ENCODE data around the gene IL10RA. TPM values are rescaled to one million over a fixed set of nuclear protein-coding genes. Genes with fewer than 3 reads are reported as not detected.

The IL10RA gene
- total and polyA plus RNA-seq, 12 donors: 2.0 to 29.9 (median 3.8) TPM

DNA sequence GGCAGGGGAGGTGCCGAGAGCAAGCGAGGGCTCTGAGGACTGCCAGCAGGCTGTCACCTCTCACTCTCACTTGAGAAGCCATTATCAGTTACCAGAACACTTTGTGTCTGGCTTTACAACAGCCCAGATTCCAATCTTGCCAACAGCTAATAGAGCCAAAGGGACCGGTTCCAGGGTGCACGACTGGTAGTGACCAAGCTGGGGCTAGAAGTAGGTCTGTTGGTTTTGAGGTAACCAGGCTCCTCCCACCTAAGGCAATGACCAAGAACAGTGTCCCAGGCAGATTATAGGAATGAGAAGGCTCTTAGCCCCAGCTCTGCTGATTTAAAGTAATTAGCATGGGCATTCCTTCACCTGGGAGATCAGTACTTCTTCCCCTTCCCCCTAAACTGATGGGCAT, 7.2 kb upstream of the IL10RA start:
- 47 to 66% methylated on average over 4 of the region's 4 CpGs for WGBS, 2 donors
- H3K9me3 ChIP-seq: peaks cover 0 to 6% (median 0%) of the 10 kb centered on the region in 11 donors
- DNase-seq (no peak), ATAC-seq (peak in 7 of 8 donors; percentile 21 to 92 (median 74))
- H3K27me3 ChIP-seq: peaks cover 0 to 10% (median 0%) of the 10 kb centered on the region in 7 donors
- no peaks in the 10 kb centered on the region for H3K36me3 ChIP-seq
- peak overlapping the region in 4 of 10 donors; percentile 3 to 89 (median 24) for H3K27ac ChIP-seq
- intact Hi-C loops (cut with DNase I): no loop called here
- no peak overlapping the region for H3K4me3 ChIP-seq
- H3K4me1 ChIP-seq: peaks cover 0 to 57% (median 4%) of the 10 kb centered on the region in 9 donors
- TF ChIP-seq, protein P1, sequence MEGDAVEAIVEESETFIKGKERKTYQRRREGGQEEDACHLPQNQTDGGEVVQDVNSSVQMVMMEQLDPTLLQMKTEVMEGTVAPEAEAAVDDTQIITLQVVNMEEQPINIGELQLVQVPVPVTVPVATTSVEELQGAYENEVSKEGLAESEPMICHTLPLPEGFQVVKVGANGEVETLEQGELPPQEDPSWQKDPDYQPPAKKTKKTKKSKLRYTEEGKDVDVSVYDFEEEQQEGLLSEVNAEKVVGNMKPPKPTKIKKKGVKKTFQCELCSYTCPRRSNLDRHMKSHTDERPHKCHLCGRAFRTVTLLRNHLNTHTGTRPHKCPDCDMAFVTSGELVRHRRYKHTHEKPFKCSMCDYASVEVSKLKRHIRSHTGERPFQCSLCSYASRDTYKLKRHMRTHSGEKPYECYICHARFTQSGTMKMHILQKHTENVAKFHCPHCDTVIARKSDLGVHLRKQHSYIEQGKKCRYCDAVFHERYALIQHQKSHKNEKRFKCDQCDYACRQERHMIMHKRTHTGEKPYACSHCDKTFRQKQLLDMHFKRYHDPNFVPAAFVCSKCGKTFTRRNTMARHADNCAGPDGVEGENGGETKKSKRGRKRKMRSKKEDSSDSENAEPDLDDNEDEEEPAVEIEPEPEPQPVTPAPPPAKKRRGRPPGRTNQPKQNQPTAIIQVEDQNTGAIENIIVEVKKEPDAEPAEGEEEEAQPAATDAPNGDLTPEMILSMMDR (IDR thresholded peaks at IDR 0.05): no peak

GRCh38 chr11:117979481-117980211, 6.5 kb upstream of the IL10RA start:
- Histone ChIP-seq H3K4me3 (no peak overlapping the region), H3K27ac (peak overlapping the region in 4 of 10 donors; percentile 3 to 89 (median 24)), H3K36me3 (no peaks in the 10 kb centered on the region), H3K4me1 (peaks cover 0 to 52% (median 4%) of the 10 kb centered on the region in 9 donors), H3K9me3 (peaks cover 0 to 6% (median 0%) of the 10 kb centered on the region in 11 donors), H3K27me3 (peaks cover 0 to 10% (median 0%) of the 10 kb centered on the region in 7 donors)
- intact Hi-C loops (cut with DNase I): loop anchor here in 1 of 10 donors (5.0 kb wide), 1 partner anchor 638 kb away; no protein-coding TSS in a partner anchor
- 73 to 88% methylated on average over 7 of the region's 7 CpGs for WGBS, 2 donors
- DNase-seq: no peak
- TF ChIP-seq, protein P1 (IDR thresholded peaks at IDR 0.05): no peak
- ATAC-seq: peak in 7 of 8 donors; percentile 58 to 81 (median 65)

DNA sequence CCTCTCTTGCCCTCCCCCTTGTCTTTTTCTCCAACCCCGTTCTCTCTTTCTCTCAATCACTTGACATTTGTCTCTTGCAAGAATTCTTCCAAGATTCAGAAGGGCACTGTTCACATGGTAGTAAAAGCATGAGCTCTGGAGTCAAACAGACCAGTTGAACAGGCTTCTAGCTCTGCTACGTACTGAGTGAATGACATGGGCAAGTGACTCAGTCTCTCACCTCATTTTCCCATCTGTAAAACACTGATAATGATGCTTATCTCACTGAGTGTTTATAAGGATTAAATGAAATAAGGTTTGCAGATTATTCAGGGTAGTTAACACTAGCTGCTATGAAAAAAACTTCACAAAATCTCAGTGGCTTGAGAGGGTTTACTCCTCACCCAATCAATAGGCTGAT, 5.9 kb upstream of the IL10RA start:
- Histone ChIP-seq H3K27me3 (peaks cover 0 to 10% (median 0%) of the 10 kb centered on the region in 7 donors), H3K36me3 (no peaks in the 10 kb centered on the region), H3K4me1 (peaks cover 0 to 58% (median 4%) of the 10 kb centered on the region in 9 donors), H3K4me3 (no peak overlapping the region), H3K27ac (peak overlapping the region in 1 of 10 donors; percentile 89), H3K9me3 (peaks cover 0 to 6% (median 0%) of the 10 kb centered on the region in 11 donors)
- TF ChIP-seq, protein P1 (IDR thresholded peaks at IDR 0.05): no peak
- WGBS, 2 donors: 40 to 47% methylated on average over 2 of the region's 2 CpGs
- DNase-seq (no peak), ATAC-seq (no peak)
- intact Hi-C loops (cut with DNase I): loop anchor here in 1 of 10 donors (5.0 kb wide), 1 partner anchor 637 kb away; no protein-coding TSS in a partner anchor

DNA sequence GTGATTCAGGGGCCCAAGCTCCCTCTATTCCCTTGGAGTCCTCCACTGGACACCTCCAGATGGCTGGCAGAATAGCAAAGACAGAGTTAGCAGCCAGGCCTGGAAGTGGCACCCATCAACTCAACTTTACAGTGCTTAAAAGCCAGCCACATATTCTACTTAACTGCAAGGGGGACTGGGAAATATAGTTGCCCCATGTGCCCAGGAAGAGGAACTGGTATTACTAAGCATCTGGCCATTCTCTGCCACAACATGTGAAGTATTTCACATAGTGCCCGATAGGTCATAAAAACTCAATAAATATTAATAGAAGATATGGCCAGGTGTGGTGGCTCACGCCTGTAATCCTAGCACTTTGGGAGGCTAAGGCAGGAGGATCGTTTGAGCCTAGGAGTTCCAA, 5.5 kb upstream of the IL10RA start:
- Histone ChIP-seq H3K27ac (peak overlapping the region in 1 of 10 donors; percentile 89), H3K27me3 (peaks cover 0 to 10% (median 0%) of the 10 kb centered on the region in 7 donors), H3K4me3 (no peak overlapping the region), H3K36me3 (no peaks in the 10 kb centered on the region), H3K4me1 (peaks cover 0 to 63% (median 7%) of the 10 kb centered on the region in 9 donors), H3K9me3 (peaks cover 0 to 6% (median 0%) of the 10 kb centered on the region in 11 donors)
- intact Hi-C loops (cut with DNase I): loop anchor here in 1 of 10 donors (5.0 kb wide), 1 partner anchor 637 kb away; no protein-coding TSS in a partner anchor
- 88 to 96% methylated on average over 3 of the region's 3 CpGs for WGBS, 2 donors
- TF ChIP-seq, protein P1 (IDR thresholded peaks at IDR 0.05): no peak
- DNase-seq (no peak), ATAC-seq (no peak)

Measured in heart right ventricle (tissue), 16 donors.